HG02870 (cell line): ENCODE measurements around the gene SLC9A8.

Source experiments
- ATAC-seq: cut with Tn5 transposase; IDR thresholded peaks from one replicate; pipeline ENCODE4 v1.9.1; 2021; ENCODE audit warnings: mild to moderate bottlenecking, moderate library complexity; ENCODE audit not compliant: unreplicated experiment

The SLC9A8 gene

GRCh38 chr20:49811825-49812506, 662 bp upstream of the SLC9A8 start:
- ATAC-seq, result no peak

- ATAC-seq, result no peak
Measured at GRCh38 chr20:49813305-49813974, 812 bp downstream of the SLC9A8 start.

GRCh38 chr20:49814057-49814694, 1.5 kb downstream of the SLC9A8 start:
- ATAC-seq, result no peak

- ATAC-seq, result no peak
Measured at GRCh38 chr20:49818816-49819215, 6.2 kb downstream of the SLC9A8 start.

- ATAC-seq, result no peak
Measured at GRCh38 chr20:49819702-49820101, 7.1 kb downstream of the SLC9A8 start.

GRCh38 chr20:49821381-49821780, 8.8 kb downstream of the SLC9A8 start:
- no peak for ATAC-seq

GRCh38 chr20:49821870-49822331, 9.3 kb downstream of the SLC9A8 start:
- ATAC-seq, result no peak

- no peak for ATAC-seq
Measured at GRCh38 chr20:49823152-49823847, 10.7 kb downstream of the SLC9A8 start.

GRCh38 chr20:49824206-49824605, 11.6 kb downstream of the SLC9A8 start:
- ATAC-seq, result no peak

- no peak for ATAC-seq
Measured at GRCh38 chr20:49825521-49826033, 12.9 kb downstream of the SLC9A8 start.

GRCh38 chr20:49831022-49831769, 18.6 kb downstream of the SLC9A8 start:
- no peak for ATAC-seq

- no peak for ATAC-seq
Measured at GRCh38 chr20:49831770-49832631, 19.4 kb downstream of the SLC9A8 start.

- ATAC-seq, result no peak
Measured at GRCh38 chr20:49832632-49833327, 20.2 kb downstream of the SLC9A8 start.

GRCh38 chr20:49833483-49833882, 20.9 kb downstream of the SLC9A8 start:
- ATAC-seq, result no peak

GRCh38 chr20:49835031-49835430, 22.4 kb downstream of the SLC9A8 start:
- ATAC-seq, result no peak

- no peak for ATAC-seq
Measured at GRCh38 chr20:49838546-49838945, 25.9 kb downstream of the SLC9A8 start.

GRCh38 chr20:49843139-49843538, 30.5 kb downstream of the SLC9A8 start:
- ATAC-seq, result no peak

GRCh38 chr20:49843770-49844380, 31.2 kb downstream of the SLC9A8 start:
- ATAC-seq, result no peak

- ATAC-seq, result no peak
Measured at GRCh38 chr20:49845060-49845459, 32.4 kb downstream of the SLC9A8 start.
